GM21526 (cell line): Measurements from ENCODE around the gene SPOCK1.

Source experiments
- ATAC-seq: cut with Tn5 transposase; IDR thresholded peaks from one replicate; pipeline ENCODE4 v1.9.1; 2021; ENCODE audit warnings: moderate library complexity; ENCODE audit not compliant: unreplicated experiment, low FRiP score

The SPOCK1 gene

GRCh38 chr5:137206030-137206715, 293.0 kb downstream of the SPOCK1 start:
- no peak for ATAC-seq

- ATAC-seq = no peak
These were observed 293.7 kb downstream of the SPOCK1 start for GRCh38 chr5:137205231-137206027.

GRCh38 chr5:137203011-137203632, 296.0 kb downstream of the SPOCK1 start:
- ATAC-seq = no peak

GRCh38 chr5:137201876-137202275, 297.2 kb downstream of the SPOCK1 start:
- no peak for ATAC-seq

GRCh38 chr5:137200906-137201700, 298.0 kb downstream of the SPOCK1 start:
- no peak for ATAC-seq

- ATAC-seq = no peak
These were observed 299.2 kb downstream of the SPOCK1 start for GRCh38 chr5:137199966-137200365.

GRCh38 chr5:137199201-137199600, 299.9 kb downstream of the SPOCK1 start:
- no peak for ATAC-seq

- ATAC-seq = no peak
These were observed 303.6 kb downstream of the SPOCK1 start for GRCh38 chr5:137195483-137195882.

GRCh38 chr5:137194300-137194699, 304.8 kb downstream of the SPOCK1 start:
- ATAC-seq = no peak

- ATAC-seq = no peak
These were observed 306.8 kb downstream of the SPOCK1 start for GRCh38 chr5:137192293-137192743.

- no peak for ATAC-seq
These were observed 307.9 kb downstream of the SPOCK1 start for GRCh38 chr5:137191179-137191578.

- ATAC-seq = no peak
These were observed 308.7 kb downstream of the SPOCK1 start for GRCh38 chr5:137190441-137190840.

- no peak for ATAC-seq
These were observed 309.1 kb downstream of the SPOCK1 start for GRCh38 chr5:137190031-137190430.

- ATAC-seq = no peak
These were observed 310.6 kb downstream of the SPOCK1 start for GRCh38 chr5:137188566-137188965.

GRCh38 chr5:137186759-137187461, 312.2 kb downstream of the SPOCK1 start:
- no peak for ATAC-seq

GRCh38 chr5:137185193-137185592, 313.9 kb downstream of the SPOCK1 start:
- no peak for ATAC-seq

GRCh38 chr5:137184734-137185133, 314.4 kb downstream of the SPOCK1 start:
- ATAC-seq = no peak

GRCh38 chr5:137182576-137182975, 316.6 kb downstream of the SPOCK1 start:
- no peak for ATAC-seq

GRCh38 chr5:137181667-137182066, 317.5 kb downstream of the SPOCK1 start:
- ATAC-seq = no peak

GRCh38 chr5:137179203-137179602, 319.9 kb downstream of the SPOCK1 start:
- no peak for ATAC-seq
